IPS DF 6.9 (cell line): ENCODE data around the gene CCNI.

Experiments used
- DNase-seq: peaks from one replicate; pipeline ENCODE4 v3.0.0-alpha.2; 2013; ENCODE audit warnings: low read depth, low spot score
- H3K27ac ChIP-seq: one replicate; pipeline ENCODE4 v1.5.1; 2013; ENCODE audit warnings: low read length, control low read depth
- H3K27me3 ChIP-seq: 2 replicates; pipeline ENCODE4 v1.6.1; 2013; ENCODE audit warnings: mild to moderate bottlenecking, low read length; ENCODE audit not compliant: control insufficient read depth, insufficient read depth
- H3K36me3 ChIP-seq: 2 replicates; pipeline ENCODE4 v1.6.1; 2013; ENCODE audit warnings: low read length; ENCODE audit not compliant: control insufficient read depth, insufficient read depth
- H3K4me1 ChIP-seq: 2 replicates; pipeline ENCODE4 v1.6.1; 2013; ENCODE audit warnings: low read length; ENCODE audit not compliant: control insufficient read depth, insufficient read depth
- H3K4me3 ChIP-seq: 2 replicates; pipeline ENCODE4 v1.5.1; 2013; ENCODE audit warnings: mild to moderate bottlenecking, low read length
- H3K9me3 ChIP-seq: 2 replicates; pipeline ENCODE4 v1.6.1; 2013; ENCODE audit warnings: low read length, inconsistent platforms; ENCODE audit not compliant: control insufficient read depth, insufficient read depth
- WGBS: extraction: QIAGEN DNeasy Blood & Tissue Kit; methylation state at CpG from one replicate; pipeline ENCODE4 v1.1.7; 2013; ENCODE audit warnings: mixed read lengths, missing lambda C conversion rate; ENCODE audit not compliant: insufficient read length, insufficient coverage; 5-methylcytosine and 5-hydroxymethylcytosine counted together

The CCNI gene

DNA sequence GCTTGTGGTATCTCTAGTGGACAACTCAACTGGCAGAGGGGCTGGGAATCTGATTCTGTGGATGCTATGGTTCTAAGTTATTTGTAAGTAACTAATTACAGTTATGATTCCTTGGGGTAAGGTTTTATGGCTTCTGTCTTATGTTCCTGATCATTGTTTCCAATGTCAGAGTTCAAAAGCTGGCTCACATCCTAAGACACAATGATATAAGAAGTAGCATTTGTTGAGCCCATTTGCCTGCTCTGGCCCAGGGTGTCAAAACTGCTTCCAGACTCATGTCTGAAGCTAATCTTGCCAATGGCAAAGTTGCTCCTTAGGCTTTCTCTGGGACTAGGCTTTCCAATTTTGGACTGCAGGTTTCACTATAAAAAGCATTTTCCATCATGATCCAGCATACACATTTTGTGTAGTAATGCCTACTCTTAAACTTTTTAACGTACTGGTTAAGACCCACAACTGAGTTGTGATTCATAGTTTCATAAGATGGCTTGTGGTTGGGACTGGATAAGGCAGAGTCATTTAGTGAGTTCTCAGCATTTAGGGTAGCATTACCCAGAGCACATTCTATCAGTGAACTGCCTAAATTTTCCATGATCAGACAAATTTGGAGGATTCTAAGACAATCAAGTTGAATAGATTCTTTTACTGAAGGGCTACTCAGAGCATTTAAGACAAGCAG is 50.0 kb downstream of the CCNI start:
- no CpG with 5 or more reads among the region's 1 CpG for WGBS
- H3K4me1 ChIP-seq: peaks cover 6% of the 10 kb centered on the region; the same call in 1 of the 2 replicates
- no peaks in the 10 kb centered on the region for H3K27me3 ChIP-seq
- peaks cover 2% of the 10 kb centered on the region; the same call in 1 of the 2 replicates for H3K36me3 ChIP-seq
- no peaks in the 10 kb centered on the region for H3K9me3 ChIP-seq
- H3K27ac ChIP-seq: no peak overlapping the region
- DNase-seq: no peak
- H3K4me3 ChIP-seq: no peak overlapping the region

DNA sequence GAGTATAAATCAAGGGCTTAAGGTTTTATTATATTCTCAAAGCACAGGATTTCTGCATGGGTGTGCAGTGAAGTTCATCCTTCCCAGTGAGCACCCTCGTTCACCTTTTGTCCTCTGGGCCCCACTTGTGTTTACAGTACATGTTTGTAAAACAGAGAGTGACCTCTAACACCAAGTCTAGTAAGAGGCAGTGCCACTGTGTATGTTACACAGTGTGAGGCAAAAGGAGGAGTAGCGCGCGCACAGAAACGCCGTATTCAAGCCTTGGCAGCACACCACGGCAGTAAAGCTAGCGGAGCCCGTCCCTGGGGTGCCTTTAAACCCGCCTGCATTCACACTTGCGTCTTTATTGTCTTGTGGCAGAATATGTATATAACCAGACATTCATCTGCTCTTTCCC is 51.9 kb downstream of the CCNI start:
- Histone ChIP-seq H3K9me3 (no peaks in the 10 kb centered on the region), H3K4me1 (peaks cover 6% of the 10 kb centered on the region; the same call in 1 of the 2 replicates), H3K36me3 (peaks cover 8% of the 10 kb centered on the region; the same call in 1 of the 2 replicates), H3K4me3 (no peak overlapping the region), H3K27me3 (no peaks in the 10 kb centered on the region), H3K27ac (no peak overlapping the region)
- no peak for DNase-seq
- WGBS: no CpG with 5 or more reads among the region's 11 CpGs

DNA sequence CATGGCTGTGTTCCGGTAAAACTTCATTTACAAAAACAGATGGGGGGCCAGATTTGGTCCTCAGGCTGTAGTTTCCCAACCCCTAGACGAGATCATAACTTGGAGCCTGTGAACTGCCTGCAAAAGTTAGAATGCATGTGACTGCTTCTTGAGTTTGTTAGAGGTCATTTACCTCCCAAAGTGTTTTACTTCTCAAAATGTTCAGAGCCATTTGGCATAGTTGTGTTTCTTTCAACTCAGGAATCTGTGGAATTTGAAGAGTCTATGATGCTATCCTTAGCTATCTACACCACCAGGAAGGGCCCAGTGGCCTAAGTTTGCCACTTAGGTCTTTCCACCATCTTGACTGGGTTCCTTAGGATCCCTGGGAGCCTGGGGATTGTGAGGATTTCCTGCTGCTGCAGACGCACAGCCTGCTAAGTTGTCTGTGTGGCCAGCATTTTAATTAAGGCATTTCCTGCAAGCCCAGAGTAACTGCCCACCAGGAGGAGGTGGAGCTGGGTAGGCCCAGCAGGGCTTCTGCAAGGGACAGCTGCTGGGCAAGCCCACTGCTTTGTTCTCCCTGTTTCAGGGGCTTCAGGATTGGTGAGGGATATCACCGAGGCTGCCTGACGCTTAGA is 53.1 kb downstream of the CCNI start:
- no peak overlapping the region for H3K27ac ChIP-seq
- no CpG with 5 or more reads among the region's 5 CpGs for WGBS
- H3K27me3 ChIP-seq: no peaks in the 10 kb centered on the region
- no peaks in the 10 kb centered on the region for H3K9me3 ChIP-seq
- peaks cover 6% of the 10 kb centered on the region; the same call in 1 of the 2 replicates for H3K4me1 ChIP-seq
- H3K36me3 ChIP-seq: peaks cover 8% of the 10 kb centered on the region; the same call in 1 of the 2 replicates
- DNase-seq: no peak
- H3K4me3 ChIP-seq: no peak overlapping the region

DNA sequence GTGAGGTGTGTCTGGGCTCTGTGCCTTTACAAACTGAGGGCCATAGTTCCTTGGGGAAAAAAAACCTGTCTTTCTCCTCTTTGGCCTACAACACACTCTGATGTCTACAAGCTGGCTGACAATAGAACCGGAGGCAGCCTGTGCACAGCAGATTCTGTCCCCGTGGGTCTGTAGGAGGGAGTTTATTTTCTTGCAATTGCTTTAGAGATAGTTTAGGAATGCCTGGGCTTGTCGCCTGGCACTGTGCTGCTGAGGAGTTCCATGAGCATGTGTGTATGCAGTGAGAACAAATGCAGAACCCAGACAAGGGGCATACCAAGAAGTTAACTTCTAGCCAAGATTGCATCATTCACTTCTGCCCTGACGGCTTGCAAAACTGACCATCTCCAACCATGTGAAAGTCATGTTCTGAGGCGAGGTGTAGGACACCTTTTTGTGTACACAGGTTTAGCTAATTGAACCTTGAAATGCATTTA is 54.1 kb downstream of the CCNI start:
- WGBS: no CpG with 5 or more reads among the region's 5 CpGs
- H3K9me3 ChIP-seq: no peaks in the 10 kb centered on the region
- no peak for DNase-seq
- peaks cover 8% of the 10 kb centered on the region; the same call in 1 of the 2 replicates for H3K36me3 ChIP-seq
- peaks cover 6% of the 10 kb centered on the region; the same call in 1 of the 2 replicates for H3K4me1 ChIP-seq
- H3K27ac ChIP-seq: no peak overlapping the region
- no peaks in the 10 kb centered on the region for H3K27me3 ChIP-seq
- H3K4me3 ChIP-seq: no peak overlapping the region

DNA sequence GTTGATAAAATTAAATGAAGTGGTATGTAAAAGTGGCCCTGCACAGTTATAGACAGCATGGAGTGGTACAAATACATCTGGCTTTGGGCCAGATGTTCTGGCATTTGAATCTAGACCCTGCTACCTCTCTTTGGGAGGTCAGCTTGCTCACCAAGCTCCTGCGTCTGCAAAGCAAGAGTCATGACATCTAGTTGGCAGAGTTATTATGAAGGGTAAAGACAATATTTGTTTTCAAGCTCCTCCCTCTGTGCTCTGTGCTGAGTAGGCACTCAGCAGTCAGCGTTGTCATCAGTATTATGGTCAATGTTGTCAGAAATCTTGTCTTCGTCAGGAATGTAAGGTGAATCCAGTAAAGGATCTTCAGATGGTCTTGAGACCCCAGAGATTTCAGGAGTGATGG is 55.8 kb downstream of the CCNI start:
- no peaks in the 10 kb centered on the region for H3K27me3 ChIP-seq
- H3K4me1 ChIP-seq: peaks cover 6% of the 10 kb centered on the region; the same call in 1 of the 2 replicates
- no CpG with 5 or more reads among the region's 3 CpGs for WGBS
- H3K4me3 ChIP-seq: no peak overlapping the region
- H3K9me3 ChIP-seq: no peaks in the 10 kb centered on the region
- DNase-seq: no peak
- peaks cover 8% of the 10 kb centered on the region; the same call in 1 of the 2 replicates for H3K36me3 ChIP-seq
- H3K27ac ChIP-seq: no peak overlapping the region

DNA sequence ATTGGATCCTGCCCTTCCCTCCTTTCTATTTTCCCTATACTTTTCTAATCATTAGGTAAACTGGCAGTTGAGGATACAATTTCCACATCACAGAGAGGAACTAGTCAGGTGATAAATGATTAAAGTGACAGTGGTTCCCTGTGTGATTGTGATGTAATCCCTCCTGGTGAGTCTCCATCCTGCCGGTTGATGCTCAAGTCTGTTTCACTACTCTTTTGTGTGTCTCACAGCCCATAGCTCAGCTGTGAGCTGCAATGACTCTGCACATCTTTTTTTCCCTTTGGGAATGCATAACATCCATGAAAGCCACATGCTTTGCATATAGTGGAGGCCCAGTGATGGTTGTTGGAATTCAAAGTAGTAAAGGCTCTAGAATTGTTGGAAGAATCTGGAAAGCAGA is 60.4 kb downstream of the CCNI start:
- Histone ChIP-seq H3K4me3 (no peak overlapping the region), H3K4me1 (peaks cover 2% of the 10 kb centered on the region; the same call in 1 of the 2 replicates), H3K27me3 (no peaks in the 10 kb centered on the region), H3K27ac (no peak overlapping the region), H3K9me3 (no peaks in the 10 kb centered on the region), H3K36me3 (peaks cover 4% of the 10 kb centered on the region; the same call in 1 of the 2 replicates)
- peak; percentile 58 for DNase-seq
- WGBS: no CpG with 5 or more reads among the region's 1 CpG

DNA sequence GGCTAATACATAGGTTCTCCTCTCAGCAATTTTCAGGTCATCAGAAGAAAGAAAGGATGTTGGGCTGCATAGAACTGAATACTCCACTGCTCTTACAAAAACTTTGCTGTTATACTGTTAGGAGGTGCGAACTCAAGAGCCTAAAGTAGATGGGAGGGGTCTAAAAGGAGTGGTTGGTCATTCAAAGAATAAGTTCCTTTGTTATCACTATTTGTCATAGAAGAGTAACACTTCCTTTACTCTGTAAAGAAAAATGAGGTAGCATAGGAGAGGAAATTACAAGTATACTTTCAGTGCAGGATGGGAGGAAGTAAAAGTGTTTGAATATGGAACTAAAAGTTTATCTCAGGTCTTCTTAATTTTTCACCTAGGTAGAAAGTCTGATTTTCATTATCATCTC is 61.5 kb downstream of the CCNI start:
- WGBS: no CpG with 5 or more reads among the region's 1 CpG
- no peak overlapping the region for H3K27ac ChIP-seq
- DNase-seq: no peak
- H3K4me3 ChIP-seq: no peak overlapping the region
- no peaks in the 10 kb centered on the region for H3K27me3 ChIP-seq
- H3K4me1 ChIP-seq: peaks cover 2% of the 10 kb centered on the region; the same call in 1 of the 2 replicates
- no peaks in the 10 kb centered on the region for H3K9me3 ChIP-seq
- H3K36me3 ChIP-seq: peaks cover 2% of the 10 kb centered on the region; the same call in 1 of the 2 replicates

DNA sequence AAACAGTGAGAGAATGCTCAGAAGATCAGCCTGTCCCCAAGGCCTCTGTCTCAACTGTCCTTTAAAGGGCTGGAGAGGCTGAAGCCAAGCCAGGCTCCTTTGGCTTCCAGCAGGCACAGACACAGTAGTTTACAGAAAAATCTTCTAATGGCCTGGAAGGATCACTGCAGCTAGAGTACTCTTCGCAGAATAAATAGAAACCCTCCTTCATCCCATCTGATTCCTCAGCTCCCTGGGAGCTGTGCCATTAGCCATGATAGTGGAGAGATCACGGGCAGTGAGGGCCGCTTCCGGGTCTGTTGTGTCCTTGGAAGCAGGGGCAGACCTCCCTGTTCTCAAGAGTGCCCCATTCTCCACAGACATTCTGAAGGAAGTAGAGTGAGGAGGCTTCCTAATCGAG is 63.1 kb downstream of the CCNI start:
- Histone ChIP-seq H3K4me1 (peaks cover 2% of the 10 kb centered on the region; the same call in 1 of the 2 replicates), H3K36me3 (no peaks in the 10 kb centered on the region; the same call in 1 of the 2 replicates), H3K9me3 (no peaks in the 10 kb centered on the region), H3K27me3 (no peaks in the 10 kb centered on the region), H3K27ac (no peak overlapping the region), H3K4me3 (no peak overlapping the region)
- no CpG with 5 or more reads among the region's 5 CpGs for WGBS
- DNase-seq: no peak

DNA sequence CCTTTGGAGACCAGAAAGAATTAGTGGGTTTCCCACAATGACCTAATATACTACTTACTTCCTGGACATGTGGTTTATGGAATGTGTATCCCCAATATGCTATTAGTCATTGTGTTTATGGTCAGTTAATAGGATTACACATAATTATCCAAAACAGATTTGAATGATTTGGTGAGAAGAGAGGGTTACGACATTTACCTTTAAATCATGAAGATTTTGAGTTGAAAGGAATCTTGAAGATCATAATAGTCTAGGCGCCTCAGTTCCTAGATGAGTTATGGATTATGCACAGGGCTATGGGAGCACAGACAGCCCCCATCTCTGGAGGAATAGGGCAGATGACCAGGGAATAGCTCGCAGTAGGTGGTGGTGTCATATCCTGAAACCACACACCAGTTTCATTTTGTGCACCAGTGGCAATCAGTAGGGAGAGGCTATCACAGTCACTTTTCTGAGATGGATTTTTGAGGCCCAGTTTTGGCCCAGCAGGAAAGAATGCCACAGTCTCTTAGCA is 64.9 kb downstream of the CCNI start:
- DNase-seq: no peak
- no CpG with 5 or more reads among the region's 3 CpGs for WGBS
- Histone ChIP-seq H3K4me3 (no peak overlapping the region), H3K4me1 (peaks cover 3% of the 10 kb centered on the region; the same call in 1 of the 2 replicates), H3K27me3 (no peaks in the 10 kb centered on the region), H3K27ac (no peak overlapping the region), H3K36me3 (no peaks in the 10 kb centered on the region; the same call in 1 of the 2 replicates), H3K9me3 (no peaks in the 10 kb centered on the region)

DNA sequence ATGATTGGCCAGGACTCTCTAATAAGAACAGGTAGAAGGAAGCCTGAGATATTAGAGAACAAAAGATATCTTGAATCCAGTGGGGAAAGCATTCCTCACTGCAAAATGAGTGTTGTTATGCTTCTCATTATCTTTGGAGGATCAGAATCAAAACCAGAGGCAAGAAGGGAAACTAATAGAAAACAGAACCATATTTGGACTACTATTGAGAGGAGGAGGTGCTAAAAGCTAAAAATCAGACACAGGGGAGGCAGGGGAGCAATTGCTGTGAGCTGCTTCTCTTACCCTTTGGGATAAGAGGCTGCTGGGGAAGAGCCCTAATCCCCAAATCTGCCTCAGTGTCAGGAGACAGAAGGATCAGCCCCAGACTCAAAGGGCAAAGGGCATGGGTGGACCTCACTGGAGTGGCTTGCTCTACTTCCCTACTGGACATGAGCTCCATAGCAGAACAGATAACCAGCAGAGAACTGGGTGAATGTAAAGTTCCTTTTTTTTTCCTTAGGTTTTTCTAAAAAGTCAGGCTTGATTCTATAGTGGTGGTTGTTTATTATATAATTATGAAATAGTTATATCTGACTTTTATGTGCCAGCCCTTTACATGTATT is 66.2 kb downstream of the CCNI start:
- Histone ChIP-seq H3K4me3 (no peak overlapping the region), H3K27ac (no peak overlapping the region), H3K4me1 (0 out of 2 replicates have a peak, but pooled peaks cover 1% of the 10 kb centered on the region), H3K36me3 (no peaks in the 10 kb centered on the region), H3K27me3 (no peaks in the 10 kb centered on the region), H3K9me3 (no peaks in the 10 kb centered on the region)
- no peak for DNase-seq
